ENCODE data around the gene UGT2B17. TPM values are rescaled to one million over a fixed set of nuclear protein-coding genes. Genes with fewer than 3 reads are reported as not detected.
"Not testable (repeated sequence)": the region's sequence is repeated elsewhere in the genome, so short reads cannot be mapped to it uniquely, and the experiment has no call there.

UGT2B17 gene
- 10 to 100 TPM in 4 of 6 donors, 1 to 10 TPM in 1, not detected in 1; 4.6 to 56.0 (median 12.4) TPM for polyA plus RNA-seq (ENCODE audit: low read depth in 6 of 6)

GRCh38 chr4:68576272-68577125 is at the start of gene UGT2B17:
TSS of gene UGT2B17 (minus strand) at chr4:68576322. CDS start at chr4:68568484, 7,838 bp downstream.
- peak within 1 kb of the TSS in 5 of 6 donors; percentile 62 to 96 (median 88) for H3K27ac Mint-ChIP-seq

GRCh38 chr4:68622731-68623130 is 46.6 kb upstream of the UGT2B17 start:
- H3K27ac Mint-ChIP-seq = peak overlapping the region in 1 of 6 donors; percentile 29
- H3K27me3 Mint-ChIP-seq; H3K36me3 Mint-ChIP-seq; ATAC-seq (ENCODE audit: low read depth in 2 of 2); H3K4me3 Mint-ChIP-seq; DNase-seq; H3K9me3 Mint-ChIP-seq; H3K4me1 Mint-ChIP-seq: not testable (repeated sequence)

More at GRCh38 chr4:68576272-68577125, at the start of gene UGT2B17:
- Mint-ChIP-seq H3K4me3 (peak within 1 kb of the TSS in 5 of 8 donors; percentile 41 to 93 (median 77)), H3K9me3 (peaks cover 0 to 17% (median 0%) of the 10 kb centered on the region in 7 donors), H3K36me3 (no peaks in the 10 kb centered on the region), H3K4me1 (peaks cover 0 to 49% (median 10%) of the 10 kb centered on the region in 3 donors), H3K27me3 (no peaks in the 10 kb centered on the region)
- DNase-seq (no peak), ATAC-seq (ENCODE audit: low read depth in 2 of 2) (peak in 1 of 2 donors; percentile 76)

GRCh38 chr4:68617003-68617698 is 41.0 kb upstream of the UGT2B17 start:
- no peak for DNase-seq
- no peaks in the 10 kb centered on the region for H3K9me3 Mint-ChIP-seq
- ATAC-seq (ENCODE audit: low read depth in 2 of 2) = no peak
- H3K4me3 Mint-ChIP-seq = no peak overlapping the region
- no peaks in the 10 kb centered on the region for H3K36me3 Mint-ChIP-seq
- H3K27me3 Mint-ChIP-seq = no peaks in the 10 kb centered on the region
- H3K4me1 Mint-ChIP-seq = peaks cover 0 to 4% (median 3%) of the 10 kb centered on the region in 3 donors
- no peak overlapping the region for H3K27ac Mint-ChIP-seq

- Mint-ChIP-seq H3K27ac (no peak overlapping the region), H3K4me3 (no peak overlapping the region), H3K4me1 (no peaks in the 10 kb centered on the region), H3K9me3 (no peaks in the 10 kb centered on the region), H3K36me3 (no peaks in the 10 kb centered on the region), H3K27me3 (no peaks in the 10 kb centered on the region)
- DNase-seq (no peak), ATAC-seq (ENCODE audit: low read depth in 2 of 2) (no peak)
Observed at GRCh38 chr4:68615699-68616422, 39.7 kb upstream of the UGT2B17 start.

GRCh38 chr4:68613752-68614151 is 37.6 kb upstream of the UGT2B17 start:
- Mint-ChIP-seq H3K9me3 (no peaks in the 10 kb centered on the region), H3K4me1 (peaks cover 0 to 2% (median 0%) of the 10 kb centered on the region in 3 donors), H3K36me3 (no peaks in the 10 kb centered on the region), H3K27me3 (no peaks in the 10 kb centered on the region), H3K27ac (peak overlapping the region in 1 of 6 donors; percentile 17), H3K4me3 (no peak overlapping the region)
- DNase-seq (no peak), ATAC-seq (ENCODE audit: low read depth in 2 of 2) (no peak)

- ATAC-seq (ENCODE audit: low read depth in 2 of 2) = no peak
- H3K9me3 Mint-ChIP-seq = peaks cover 0 to 4% (median 0%) of the 10 kb centered on the region in 7 donors
- H3K27ac Mint-ChIP-seq = no peak overlapping the region
Observed at GRCh38 chr4:68606240-68606639, 30.1 kb upstream of the UGT2B17 start.

GRCh38 chr4:68599150-68599549 is 23.0 kb upstream of the UGT2B17 start:
- Mint-ChIP-seq H3K27me3 (no peaks in the 10 kb centered on the region), H3K27ac (no peak overlapping the region), H3K36me3 (no peaks in the 10 kb centered on the region), H3K9me3 (peaks cover 0 to 3% (median 0%) of the 10 kb centered on the region in 7 donors), H3K4me3 (no peak overlapping the region), H3K4me1 (no peaks in the 10 kb centered on the region)
- DNase-seq (no peak), ATAC-seq (ENCODE audit: low read depth in 2 of 2) (no peak)

More at GRCh38 chr4:68606240-68606639, 30.1 kb upstream of the UGT2B17 start:
- Mint-ChIP-seq H3K36me3 (no peaks in the 10 kb centered on the region), H3K4me1 (peaks cover 0 to 2% (median 0%) of the 10 kb centered on the region in 3 donors), H3K4me3 (no peak overlapping the region), H3K27me3 (no peaks in the 10 kb centered on the region)
- no peak for DNase-seq

GRCh38 chr4:68597482-68597881 is 21.4 kb upstream of the UGT2B17 start:
- Mint-ChIP-seq H3K36me3 (no peaks in the 10 kb centered on the region), H3K4me3 (no peak overlapping the region), H3K27ac (no peak overlapping the region), H3K4me1 (peaks cover 0 to 3% (median 0%) of the 10 kb centered on the region in 3 donors), H3K9me3 (peaks cover 0 to 3% (median 0%) of the 10 kb centered on the region in 7 donors), H3K27me3 (no peaks in the 10 kb centered on the region)
- ATAC-seq (ENCODE audit: low read depth in 2 of 2) (no peak), DNase-seq (no peak)

GRCh38 chr4:68594678-68595077 is 18.6 kb upstream of the UGT2B17 start:
- peaks cover 0 to 3% (median 0%) of the 10 kb centered on the region in 7 donors for H3K9me3 Mint-ChIP-seq
- ATAC-seq (ENCODE audit: low read depth in 2 of 2) (no peak), DNase-seq (no peak)
- no peaks in the 10 kb centered on the region for H3K36me3 Mint-ChIP-seq
- no peaks in the 10 kb centered on the region for H3K27me3 Mint-ChIP-seq
- H3K4me3 Mint-ChIP-seq = no peak overlapping the region
- no peak overlapping the region for H3K27ac Mint-ChIP-seq
- peaks cover 0 to 5% (median 0%) of the 10 kb centered on the region in 3 donors for H3K4me1 Mint-ChIP-seq

GRCh38 chr4:68593112-68593511 is 17.0 kb upstream of the UGT2B17 start:
- DNase-seq (no peak), ATAC-seq (ENCODE audit: low read depth in 2 of 2) (no peak)
- Mint-ChIP-seq H3K4me3 (no peak overlapping the region), H3K27ac (no peak overlapping the region), H3K36me3 (no peaks in the 10 kb centered on the region), H3K9me3 (peaks cover 0 to 3% (median 0%) of the 10 kb centered on the region in 7 donors), H3K27me3 (no peaks in the 10 kb centered on the region), H3K4me1 (peaks cover 0 to 5% (median 0%) of the 10 kb centered on the region in 3 donors)

GRCh38 chr4:68592673-68593072 is 16.6 kb upstream of the UGT2B17 start:
- H3K27me3 Mint-ChIP-seq = no peaks in the 10 kb centered on the region
- no peak for ATAC-seq (ENCODE audit: low read depth in 2 of 2)
- no peak for DNase-seq
- no peak overlapping the region for H3K27ac Mint-ChIP-seq
- H3K4me1 Mint-ChIP-seq = peaks cover 0 to 5% (median 0%) of the 10 kb centered on the region in 3 donors
- peaks cover 0 to 3% (median 0%) of the 10 kb centered on the region in 7 donors for H3K9me3 Mint-ChIP-seq
- H3K36me3 Mint-ChIP-seq = no peaks in the 10 kb centered on the region
- H3K4me3 Mint-ChIP-seq = no peak overlapping the region

- no peaks in the 10 kb centered on the region for H3K36me3 Mint-ChIP-seq
Observed at GRCh38 chr4:68591204-68591603, 15.1 kb upstream of the UGT2B17 start.

GRCh38 chr4:68589790-68590189 is 13.7 kb upstream of the UGT2B17 start:
- H3K27ac Mint-ChIP-seq = no peak overlapping the region
- H3K36me3 Mint-ChIP-seq = no peaks in the 10 kb centered on the region
- peaks cover 0 to 19% (median 1%) of the 10 kb centered on the region in 7 donors for H3K9me3 Mint-ChIP-seq
- ATAC-seq (ENCODE audit: low read depth in 2 of 2) (no peak), DNase-seq (no peak)
- H3K27me3 Mint-ChIP-seq = no peaks in the 10 kb centered on the region
- peaks cover 0 to 5% (median 0%) of the 10 kb centered on the region in 3 donors for H3K4me1 Mint-ChIP-seq
- H3K4me3 Mint-ChIP-seq = no peak overlapping the region

More at GRCh38 chr4:68591204-68591603, 15.1 kb upstream of the UGT2B17 start:
- Mint-ChIP-seq H3K9me3 (peaks cover 0 to 7% (median 0%) of the 10 kb centered on the region in 7 donors), H3K4me3 (no peak overlapping the region), H3K27ac (no peak overlapping the region), H3K27me3 (no peaks in the 10 kb centered on the region), H3K4me1 (peaks cover 0 to 5% (median 0%) of the 10 kb centered on the region in 3 donors)
- DNase-seq (no peak), ATAC-seq (ENCODE audit: low read depth in 2 of 2) (no peak)

Measured in naive B cell (primary cell).